HG03558 (cell line): ENCODE data around the gene PKD2.
"Not testable (repeated sequence)": the region's sequence is repeated elsewhere in the genome, so short reads cannot be mapped to it uniquely, and the experiment has no call there.

Experiments
- ATAC-seq: cut with Tn5 transposase; IDR thresholded peaks from one replicate; pipeline ENCODE4 v1.9.1; 2021; ENCODE audit warnings: moderate number of reproducible peaks; ENCODE audit not compliant: unreplicated experiment; ENCODE audit errors: extremely low read depth

The PKD2 gene

DNA sequence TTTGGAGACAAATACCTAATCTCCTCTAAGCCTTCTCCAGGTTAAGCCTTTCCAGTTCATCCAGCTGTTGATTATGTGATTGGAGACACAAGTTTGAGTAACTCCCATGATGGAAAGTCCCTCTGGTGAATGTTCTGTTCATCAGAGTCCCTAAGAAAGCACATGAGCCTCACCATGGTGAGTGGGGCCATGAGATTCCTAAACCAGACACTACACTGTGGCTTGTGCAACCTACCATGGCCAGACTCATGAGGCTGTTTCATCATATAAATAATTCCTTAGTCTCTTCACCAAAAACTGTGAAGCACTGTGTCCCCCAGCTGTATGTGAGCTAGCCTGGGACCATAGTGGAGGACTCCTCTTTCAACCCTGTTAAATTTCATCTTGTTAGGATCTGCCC, 14.4 kb downstream of the PKD2 start:
- ATAC-seq = no peak

DNA sequence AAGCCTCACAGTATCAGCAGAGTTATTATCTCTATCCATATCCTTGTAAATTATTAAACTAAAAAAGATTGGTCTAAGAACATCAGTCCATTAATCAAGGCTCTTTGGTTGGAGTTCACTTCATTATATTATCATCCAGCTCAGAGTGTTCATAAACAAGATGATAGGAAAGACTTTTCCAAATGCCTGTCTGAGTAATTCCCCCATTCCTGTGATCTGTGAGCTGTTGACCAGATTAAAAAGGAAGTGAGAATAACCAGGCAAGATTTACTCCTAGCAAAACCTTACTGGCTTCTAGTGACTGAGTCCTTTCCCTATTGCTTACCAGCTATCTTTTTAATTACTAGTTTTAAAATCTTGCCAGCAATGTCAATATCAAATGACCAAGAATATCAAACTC, 14.9 kb downstream of the PKD2 start:
- no peak for ATAC-seq

DNA sequence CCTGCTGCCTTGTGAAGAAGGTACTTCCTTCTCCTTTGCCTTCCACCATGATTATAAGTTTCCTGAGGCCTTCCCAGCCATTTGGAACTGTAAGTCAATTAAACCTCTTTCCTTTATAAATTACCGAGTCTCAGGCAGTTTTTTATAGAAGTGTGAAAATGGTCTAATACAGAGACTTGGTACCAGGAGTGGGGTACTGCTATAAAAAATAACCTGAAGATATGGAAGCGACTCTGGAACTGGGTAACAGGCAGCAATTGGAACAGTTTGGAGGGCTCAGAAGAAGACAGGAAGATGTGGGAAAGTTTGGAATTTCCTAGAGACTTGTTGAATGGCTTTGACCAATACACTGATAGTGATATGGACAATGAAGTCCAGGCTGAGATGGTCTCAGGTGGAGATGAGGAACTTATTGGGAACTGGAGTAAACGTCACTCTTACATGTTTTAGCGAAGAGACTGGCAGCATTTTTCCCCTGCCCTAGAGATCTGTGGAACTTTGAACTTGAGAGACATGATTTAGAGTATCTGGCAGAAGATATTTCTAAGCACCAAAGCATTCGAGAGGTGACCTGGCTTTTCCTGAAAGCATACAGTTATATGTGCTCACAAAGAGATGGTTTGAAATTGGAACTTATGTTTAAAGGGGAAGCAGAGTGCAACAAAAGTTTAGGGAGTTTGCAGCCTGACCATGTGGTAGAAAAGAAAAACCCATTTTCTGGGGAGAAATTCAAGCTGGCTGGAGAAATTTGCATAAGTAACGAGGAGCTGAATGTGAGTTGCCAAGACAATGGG, 18.6 kb downstream of the PKD2 start:
- not testable (repeated sequence) for ATAC-seq

DNA sequence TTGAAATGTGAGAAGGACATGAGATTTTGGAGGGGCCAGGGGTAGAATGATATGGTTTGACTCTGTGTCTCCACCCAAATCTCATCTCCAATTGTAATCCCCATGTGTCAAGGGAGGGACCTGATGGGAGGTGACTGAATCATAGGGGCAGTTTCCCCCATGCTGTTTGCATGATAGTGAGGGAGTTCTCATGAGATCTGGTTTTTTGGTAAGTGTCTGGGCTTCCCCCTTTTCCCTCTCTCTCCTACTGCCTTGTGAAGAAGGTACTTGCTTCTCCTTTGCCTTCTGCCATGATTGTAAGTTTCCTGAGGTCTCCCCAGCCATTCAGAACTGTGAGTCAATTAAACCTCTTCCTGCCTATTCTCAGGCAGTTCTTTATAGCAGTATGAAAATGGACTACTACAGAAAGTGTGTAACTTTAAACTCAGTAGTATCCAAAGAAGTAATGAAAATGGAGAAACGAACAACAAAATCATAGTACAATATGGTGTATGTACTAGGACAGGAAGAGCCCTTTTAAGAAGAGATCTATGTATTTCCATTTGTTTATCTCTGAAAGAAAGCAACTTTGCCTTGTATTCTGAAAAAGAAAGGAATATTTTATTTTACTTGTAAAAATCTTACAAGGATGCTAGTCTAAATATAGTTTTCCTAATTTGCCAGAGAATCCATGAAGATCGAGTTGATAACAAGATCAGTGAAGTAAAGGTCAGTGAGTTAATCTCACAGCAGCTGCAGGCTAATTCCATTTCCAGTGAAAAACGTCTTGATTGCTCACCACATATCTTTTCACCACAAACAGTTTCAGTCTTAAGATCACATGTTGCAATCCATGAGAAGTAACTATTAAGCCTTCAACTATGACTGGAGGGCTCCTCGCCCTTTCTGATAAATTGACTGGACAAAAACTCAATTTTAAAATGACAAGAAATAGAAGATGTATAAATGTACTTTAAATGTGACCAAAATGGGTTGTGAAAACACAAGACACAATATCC, 20.5 kb downstream of the PKD2 start:
- no peak for ATAC-seq

GRCh38 chr4:88028946-88029345, 21.5 kb downstream of the PKD2 start:
- ATAC-seq = no peak

DNA sequence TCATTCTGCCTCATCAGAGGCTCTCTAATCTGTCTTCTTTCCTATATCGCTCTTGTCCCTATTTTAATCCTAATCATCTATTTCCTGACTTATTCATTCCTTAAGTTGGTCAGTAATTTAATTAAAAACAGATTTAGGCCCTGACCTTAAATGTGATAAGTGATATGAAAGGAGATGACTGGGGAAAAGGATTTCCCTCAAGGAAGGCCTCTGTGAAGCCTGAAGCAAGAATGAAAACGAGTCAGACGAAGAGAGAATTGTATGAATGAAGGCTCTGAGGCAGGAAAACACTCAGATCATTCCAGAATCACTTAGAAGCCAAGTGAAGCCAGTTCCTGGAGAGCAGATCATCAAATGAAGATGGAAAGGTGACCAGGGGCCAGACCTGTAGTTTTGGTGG, 22.1 kb downstream of the PKD2 start:
- ATAC-seq = no peak

- ATAC-seq = no peak
Measured at GRCh38 chr4:88030565-88031310, 23.3 kb downstream of the PKD2 start.

- no peak for ATAC-seq
Measured at GRCh38 chr4:88033309-88033708, 25.9 kb downstream of the PKD2 start.

DNA sequence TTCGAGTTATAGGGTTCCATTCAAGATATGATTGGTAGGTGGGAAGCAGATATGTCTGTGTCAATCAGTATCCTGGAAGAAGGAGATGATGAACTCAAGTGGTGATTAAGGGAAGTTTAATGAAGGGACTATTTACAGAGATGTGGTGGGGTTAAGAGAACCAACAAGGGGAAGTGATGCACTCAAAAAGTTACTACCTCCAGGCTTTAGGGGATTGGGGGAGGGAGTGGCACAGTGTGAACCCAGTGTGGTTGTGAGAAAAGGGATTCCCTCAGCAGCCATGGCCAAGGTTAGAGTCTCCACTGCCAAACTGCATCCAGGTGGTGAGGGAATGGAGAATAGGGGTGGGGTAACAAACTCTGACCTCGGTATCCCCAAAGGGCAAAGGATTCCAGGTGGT, 27.9 kb downstream of the PKD2 start:
- no peak for ATAC-seq

- ATAC-seq = no peak
Measured at GRCh38 chr4:88037447-88037846, 30.0 kb downstream of the PKD2 start.

- ATAC-seq = no peak
Measured at GRCh38 chr4:88037936-88038335, 30.5 kb downstream of the PKD2 start.

DNA sequence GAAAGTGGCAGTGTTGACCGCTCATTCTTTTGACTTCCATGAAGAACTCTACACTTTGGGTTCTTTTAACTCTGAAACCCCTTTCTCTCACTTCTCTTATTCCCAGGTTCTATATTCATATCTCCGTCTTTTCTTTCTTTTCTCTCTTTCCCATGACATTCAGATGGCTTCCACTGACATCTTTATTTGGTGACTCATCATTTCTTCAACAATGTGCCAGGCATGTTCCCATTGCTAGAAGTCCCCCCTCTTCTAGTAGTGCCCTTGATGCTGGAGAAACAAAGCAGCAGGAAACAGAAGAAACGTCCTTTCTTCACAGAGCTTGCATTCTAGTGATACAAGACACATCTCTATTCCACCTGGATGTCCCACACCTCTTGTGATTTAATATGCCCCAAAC, 33.3 kb downstream of the PKD2 start:
- ATAC-seq = no peak

DNA sequence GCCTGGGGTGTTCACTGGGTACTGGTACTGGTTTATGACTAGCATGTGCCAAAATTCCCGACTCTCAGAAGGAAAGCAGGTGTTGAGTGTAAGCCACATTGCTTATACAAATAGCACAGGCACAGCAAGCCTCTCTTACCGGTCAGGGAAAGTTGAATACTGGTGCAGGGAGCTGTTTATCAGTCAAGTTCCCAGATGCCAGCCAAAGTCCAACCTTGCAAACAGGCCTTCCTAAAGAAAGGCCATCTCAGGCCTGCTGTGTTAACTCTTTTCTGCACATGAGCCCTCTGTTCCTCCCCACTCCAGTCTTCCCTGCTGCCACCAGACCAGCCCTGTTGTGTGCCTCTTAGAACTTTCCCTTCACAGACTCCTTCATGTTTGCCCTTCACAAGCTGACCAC, 34.2 kb downstream of the PKD2 start:
- ATAC-seq = no peak

GRCh38 chr4:88043001-88043400, 35.6 kb downstream of the PKD2 start:
- ATAC-seq = no peak

GRCh38 chr4:88043586-88044340, 36.3 kb downstream of the PKD2 start:
- no peak for ATAC-seq

- no peak for ATAC-seq
Measured at GRCh38 chr4:88045021-88045420, 37.6 kb downstream of the PKD2 start.

DNA sequence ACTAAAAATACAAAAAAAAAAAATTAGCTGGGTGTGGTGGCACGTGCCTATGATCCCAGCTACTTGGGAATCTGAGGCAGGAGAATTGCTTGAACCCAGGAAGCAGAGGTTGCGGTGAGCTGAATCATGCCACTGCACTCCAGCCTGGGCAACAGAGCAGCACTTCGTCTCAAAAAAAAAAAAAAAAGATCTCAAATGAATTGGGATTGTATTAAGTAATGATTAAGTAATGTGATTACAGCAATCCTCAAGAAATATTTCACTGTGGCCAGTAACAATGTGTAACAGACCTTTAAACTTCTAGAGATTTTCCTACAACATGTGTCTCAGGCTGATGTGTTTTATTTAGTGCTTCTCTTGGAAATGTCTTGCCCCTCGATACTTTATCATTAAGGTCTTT, 46.8 kb downstream of the PKD2 start:
- no peak for ATAC-seq

- no peak for ATAC-seq
Measured at GRCh38 chr4:88054901-88055300, 47.5 kb downstream of the PKD2 start.

GRCh38 chr4:88058295-88058694, 50.9 kb downstream of the PKD2 start:
- no peak for ATAC-seq

GRCh38 chr4:88059766-88060165, 52.3 kb downstream of the PKD2 start:
- no peak for ATAC-seq
